ENCODE measurements around the gene TRIM24. TPM values are rescaled to one million over a fixed set of nuclear protein-coding genes. Genes with fewer than 3 reads are reported as not detected.

The TRIM24 gene
- total and polyA plus RNA-seq, 2 of the 13 experiments (the other 11 are each of a cell fraction or from before 2014, with no cell fraction given) = 100 to 106 TPM

DNA sequence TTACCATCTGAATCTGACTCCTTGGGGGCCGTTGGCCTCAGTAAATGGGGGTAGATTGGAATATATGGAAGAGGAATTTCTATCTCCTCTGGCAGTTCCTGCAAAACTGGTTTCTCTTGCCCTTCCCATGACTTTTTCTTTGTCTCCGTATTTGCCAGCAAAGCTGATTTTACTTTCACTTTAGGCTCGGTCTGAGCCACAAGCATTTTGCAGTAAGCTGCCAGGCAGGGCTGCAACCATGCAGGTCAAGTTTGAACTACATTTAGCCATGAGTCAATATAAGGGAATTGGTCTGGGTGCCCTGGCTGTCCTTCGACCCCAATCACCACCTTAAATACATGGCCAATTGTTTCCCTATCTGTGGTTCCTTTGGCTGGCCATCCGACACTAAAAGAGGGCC lies 104.3 kb downstream of the TRIM24 start (continued):
- TF ChIP-seq FIP1L1 (IDR thresholded peaks at IDR 0.05; ENCODE audit: borderline replicate concordance, insufficient read depth, low read depth, low read length) (no peak), ZSCAN22 (CRISPR knock-in tag; IDR thresholded peaks at IDR 0.05) (no peak), TRIM24 (CRISPR knock-in tag; IDR thresholded peaks at IDR 0.05) (no peak), PTBP1 (IDR thresholded peaks at IDR 0.05; ENCODE audit: low read depth, low read length, poor library complexity, severe bottlenecking) (no peak), ZBTB8A (CRISPR knock-in tag; IDR thresholded peaks at IDR 0.05; ENCODE audit: borderline replicate concordance, low read depth) (no peak), ZNF547 (CRISPR knock-in tag; IDR thresholded peaks at IDR 0.05) (no peak), TP53 (CRISPR knock-in tag; conservative IDR thresholded peaks at IDR 0.05) (no peak), ZNF432 (CRISPR knock-in tag; IDR thresholded peaks at IDR 0.05; ENCODE audit: borderline replicate concordance) (no peak), ZNF792 (CRISPR knock-in tag; IDR thresholded peaks at IDR 0.05) (no peak), ZNF44 (CRISPR knock-in tag; IDR thresholded peaks at IDR 0.05) (no peak), FOSL2 (CRISPR knock-in tag; IDR thresholded peaks at IDR 0.05) (0 out of 2 replicates have a peak, but pooled peaks have one; percentile 15), HNF4A (CRISPR knock-in tag; IDR thresholded peaks at IDR 0.05) (peak; percentile 42; the same call in 1 of the 2 replicates), ZNF775 (CRISPR knock-in tag; IDR thresholded peaks at IDR 0.05; ENCODE audit: borderline replicate concordance) (no peak)
- TF ChIP-seq, protein P1, sequence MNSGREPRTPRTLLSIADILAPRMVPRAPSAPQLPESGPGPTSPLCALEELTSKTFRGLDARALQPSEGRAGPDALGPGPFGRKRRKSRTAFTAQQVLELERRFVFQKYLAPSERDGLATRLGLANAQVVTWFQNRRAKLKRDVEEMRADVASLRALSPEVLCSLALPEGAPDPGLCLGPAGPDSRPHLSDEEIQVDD (CRISPR knock-in tag; IDR thresholded peaks at IDR 0.05; ENCODE audit: borderline replicate concordance) = no peak
- TF ChIP-seq, protein P2, sequence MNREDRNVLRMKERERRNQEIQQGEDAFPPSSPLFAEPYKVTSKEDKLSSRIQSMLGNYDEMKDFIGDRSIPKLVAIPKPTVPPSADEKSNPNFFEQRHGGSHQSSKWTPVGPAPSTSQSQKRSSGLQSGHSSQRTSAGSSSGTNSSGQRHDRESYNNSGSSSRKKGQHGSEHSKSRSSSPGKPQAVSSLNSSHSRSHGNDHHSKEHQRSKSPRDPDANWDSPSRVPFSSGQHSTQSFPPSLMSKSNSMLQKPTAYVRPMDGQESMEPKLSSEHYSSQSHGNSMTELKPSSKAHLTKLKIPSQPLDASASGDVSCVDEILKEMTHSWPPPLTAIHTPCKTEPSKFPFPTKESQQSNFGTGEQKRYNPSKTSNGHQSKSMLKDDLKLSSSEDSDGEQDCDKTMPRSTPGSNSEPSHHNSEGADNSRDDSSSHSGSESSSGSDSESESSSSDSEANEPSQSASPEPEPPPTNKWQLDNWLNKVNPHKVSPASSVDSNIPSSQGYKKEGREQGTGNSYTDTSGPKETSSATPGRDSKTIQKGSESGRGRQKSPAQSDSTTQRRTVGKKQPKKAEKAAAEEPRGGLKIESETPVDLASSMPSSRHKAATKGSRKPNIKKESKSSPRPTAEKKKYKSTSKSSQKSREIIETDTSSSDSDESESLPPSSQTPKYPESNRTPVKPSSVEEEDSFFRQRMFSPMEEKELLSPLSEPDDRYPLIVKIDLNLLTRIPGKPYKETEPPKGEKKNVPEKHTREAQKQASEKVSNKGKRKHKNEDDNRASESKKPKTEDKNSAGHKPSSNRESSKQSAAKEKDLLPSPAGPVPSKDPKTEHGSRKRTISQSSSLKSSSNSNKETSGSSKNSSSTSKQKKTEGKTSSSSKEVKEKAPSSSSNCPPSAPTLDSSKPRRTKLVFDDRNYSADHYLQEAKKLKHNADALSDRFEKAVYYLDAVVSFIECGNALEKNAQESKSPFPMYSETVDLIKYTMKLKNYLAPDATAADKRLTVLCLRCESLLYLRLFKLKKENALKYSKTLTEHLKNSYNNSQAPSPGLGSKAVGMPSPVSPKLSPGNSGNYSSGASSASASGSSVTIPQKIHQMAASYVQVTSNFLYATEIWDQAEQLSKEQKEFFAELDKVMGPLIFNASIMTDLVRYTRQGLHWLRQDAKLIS (CRISPR knock-in tag; IDR thresholded peaks at IDR 0.05) = 0 out of 2 replicates have a peak, but pooled peaks have one; percentile 6
- TF ChIP-seq, protein P3, sequence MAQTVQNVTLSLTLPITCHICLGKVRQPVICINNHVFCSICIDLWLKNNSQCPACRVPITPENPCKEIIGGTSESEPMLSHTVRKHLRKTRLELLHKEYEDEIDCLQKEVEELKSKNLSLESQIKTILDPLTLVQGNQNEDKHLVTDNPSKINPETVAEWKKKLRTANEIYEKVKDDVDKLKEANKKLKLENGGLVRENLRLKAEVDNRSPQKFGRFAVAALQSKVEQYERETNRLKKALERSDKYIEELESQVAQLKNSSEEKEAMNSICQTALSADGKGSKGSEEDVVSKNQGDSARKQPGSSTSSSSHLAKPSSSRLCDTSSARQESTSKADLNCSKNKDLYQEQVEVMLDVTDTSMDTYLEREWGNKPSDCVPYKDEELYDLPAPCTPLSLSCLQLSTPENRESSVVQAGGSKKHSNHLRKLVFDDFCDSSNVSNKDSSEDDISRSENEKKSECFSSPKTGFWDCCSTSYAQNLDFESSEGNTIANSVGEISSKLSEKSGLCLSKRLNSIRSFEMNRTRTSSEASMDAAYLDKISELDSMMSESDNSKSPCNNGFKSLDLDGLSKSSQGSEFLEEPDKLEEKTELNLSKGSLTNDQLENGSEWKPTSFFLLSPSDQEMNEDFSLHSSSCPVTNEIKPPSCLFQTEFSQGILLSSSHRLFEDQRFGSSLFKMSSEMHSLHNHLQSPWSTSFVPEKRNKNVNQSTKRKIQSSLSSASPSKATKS (CRISPR knock-in tag; IDR thresholded peaks at IDR 0.05) = no peak
- TF ChIP-seq, protein P4, sequence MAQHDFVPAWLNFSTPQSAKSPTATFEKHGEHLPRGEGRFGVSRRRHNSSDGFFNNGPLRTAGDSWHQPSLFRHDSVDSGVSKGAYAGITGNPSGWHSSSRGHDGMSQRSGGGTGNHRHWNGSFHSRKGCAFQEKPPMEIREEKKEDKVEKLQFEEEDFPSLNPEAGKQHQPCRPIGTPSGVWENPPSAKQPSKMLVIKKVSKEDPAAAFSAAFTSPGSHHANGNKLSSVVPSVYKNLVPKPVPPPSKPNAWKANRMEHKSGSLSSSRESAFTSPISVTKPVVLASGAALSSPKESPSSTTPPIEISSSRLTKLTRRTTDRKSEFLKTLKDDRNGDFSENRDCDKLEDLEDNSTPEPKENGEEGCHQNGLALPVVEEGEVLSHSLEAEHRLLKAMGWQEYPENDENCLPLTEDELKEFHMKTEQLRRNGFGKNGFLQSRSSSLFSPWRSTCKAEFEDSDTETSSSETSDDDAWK (CRISPR knock-in tag; IDR thresholded peaks at IDR 0.05) = no peak
- TF ChIP-seq, protein P5, sequence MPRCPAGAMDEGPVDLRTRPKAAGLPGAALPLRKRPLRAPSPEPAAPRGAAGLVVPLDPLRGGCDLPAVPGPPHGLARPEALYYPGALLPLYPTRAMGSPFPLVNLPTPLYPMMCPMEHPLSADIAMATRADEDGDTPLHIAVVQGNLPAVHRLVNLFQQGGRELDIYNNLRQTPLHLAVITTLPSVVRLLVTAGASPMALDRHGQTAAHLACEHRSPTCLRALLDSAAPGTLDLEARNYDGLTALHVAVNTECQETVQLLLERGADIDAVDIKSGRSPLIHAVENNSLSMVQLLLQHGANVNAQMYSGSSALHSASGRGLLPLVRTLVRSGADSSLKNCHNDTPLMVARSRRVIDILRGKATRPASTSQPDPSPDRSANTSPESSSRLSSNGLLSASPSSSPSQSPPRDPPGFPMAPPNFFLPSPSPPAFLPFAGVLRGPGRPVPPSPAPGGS (CRISPR knock-in tag; IDR thresholded peaks at IDR 0.05) = no peak
- TF ChIP-seq, protein P6, sequence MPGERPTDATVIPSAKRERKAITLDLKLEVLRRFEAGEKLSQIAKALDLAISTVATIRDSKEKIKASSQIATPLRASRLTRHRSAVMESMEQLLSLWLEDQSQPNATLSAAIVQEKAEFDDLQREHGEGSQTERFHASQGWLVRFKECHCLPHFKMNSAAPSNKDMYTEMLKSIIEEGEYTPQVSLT (CRISPR knock-in tag; IDR thresholded peaks at IDR 0.05; ENCODE audit: borderline replicate concordance, low read depth) = no peak
